GM12891 (cell line): ENCODE results near the gene CDC42BPA.

ENCODE experiments used
- POLR2A ChIP-seq: IDR thresholded peaks from 2 replicates; pipeline ENCODE4 v1.6.1; 2011; ENCODE audit warnings: low read depth, low read length, control low read depth
- POLR2AphosphoS5 ChIP-seq: IDR thresholded peaks from 2 replicates; pipeline ENCODE4 v1.6.1; 2011; ENCODE audit warnings: low read depth, low read length, control low read depth
- POU2F2 ChIP-seq: IDR thresholded peaks from 2 replicates; pipeline ENCODE4 v1.6.1; 2011; ENCODE audit warnings: low read depth, mild to moderate bottlenecking, control low read depth, low read length, moderate library complexity
- SPI1 ChIP-seq: IDR thresholded peaks from 2 replicates; pipeline ENCODE4 v1.6.1; 2011; ENCODE audit warnings: low read depth, low read length, control low read depth
- TAF1 ChIP-seq: IDR thresholded peaks from 2 replicates; pipeline ENCODE4 v1.6.1; 2011; ENCODE audit warnings: low read depth, low read length, control low read depth

GRCh38 chr1:227037121-227037520 lies 281.2 kb downstream of the CDC42BPA start:
- no peak for TF ChIP-seq POLR2A
- no peak for TF ChIP-seq POLR2AphosphoS5
- no peak for TF ChIP-seq TAF1
- no peak for TF ChIP-seq POU2F2
- no peak for TF ChIP-seq SPI1
